Measurements from ENCODE around the gene LRRC37B.

The LRRC37B gene

GRCh38 chr17:32015245-32016013 is 8.2 kb downstream of the LRRC37B start (continued):
- peak; percentile 71 for TF ChIP-seq PATZ1 (tag by site-specific recombination; IDR thresholded peaks at IDR 0.05)
- TF ChIP-seq ZBTB44 (tag by site-specific recombination; IDR thresholded peaks at IDR 0.05) = no peak; the same call in 1 of the 2 replicates
- 0 out of 2 replicates have a peak, but pooled peaks have one; percentile 50 for TF ChIP-seq ZNF341 (tag by site-specific recombination; IDR thresholded peaks at IDR 0.05; ENCODE audit: low read depth)
- TF ChIP-seq SP7 (tag by site-specific recombination; IDR thresholded peaks at IDR 0.05) = peak; percentile 89
- no peak for TF ChIP-seq YY2 (tag by site-specific recombination; IDR thresholded peaks at IDR 0.05)
- TF ChIP-seq ZNF274 (IDR thresholded peaks at IDR 0.05; ENCODE audit: low read length) = no peak
- TF ChIP-seq ZNF274 (tag by site-specific recombination; IDR thresholded peaks at IDR 0.05; ENCODE audit: borderline replicate concordance) = no peak
- no peak for TF ChIP-seq REPIN1 (tag by site-specific recombination; IDR thresholded peaks at IDR 0.05; ENCODE audit: low read depth)
- TF ChIP-seq ZNF214 (tag by site-specific recombination; IDR thresholded peaks at IDR 0.05; ENCODE audit: borderline replicate concordance) = no peak
- peak; percentile 55 for TF ChIP-seq PRDM10 (tag by site-specific recombination; IDR thresholded peaks at IDR 0.05)
- no peak for TF ChIP-seq ZNF521 (tag by site-specific recombination; IDR thresholded peaks at IDR 0.05)
- no peak for TF ChIP-seq ZNF433 (tag by site-specific recombination; IDR thresholded peaks at IDR 0.05; ENCODE audit: low read depth)
- TF ChIP-seq ZNF350 (tag by site-specific recombination; IDR thresholded peaks at IDR 0.05) = no peak
- TF ChIP-seq KLF7 (tag by site-specific recombination; IDR thresholded peaks at IDR 0.05; ENCODE audit: borderline replicate concordance) = no peak
- TF ChIP-seq ZNF513 (tag by site-specific recombination; IDR thresholded peaks at IDR 0.05) = no peak
- no peak for TF ChIP-seq ZBTB11 (tag by site-specific recombination; conservative IDR thresholded peaks at IDR 0.05; ENCODE audit: low read depth)
- TF ChIP-seq ZNF843 (tag by site-specific recombination; IDR thresholded peaks at IDR 0.05) = peak; percentile 89
- no peak for TF ChIP-seq ZNF514 (tag by site-specific recombination; IDR thresholded peaks at IDR 0.05)
- no peak for TF ChIP-seq ZNF221 (tag by site-specific recombination; IDR thresholded peaks at IDR 0.05; ENCODE audit: borderline replicate concordance)
- no peak for TF ChIP-seq BCL6B (tag by site-specific recombination; IDR thresholded peaks at IDR 0.05)
- TF ChIP-seq ZNF610 (tag by site-specific recombination; IDR thresholded peaks at IDR 0.05; ENCODE audit: borderline replicate concordance) = no peak
- no peak; the same call in 1 of the 2 replicates for TF ChIP-seq HIC1 (tag by site-specific recombination; IDR thresholded peaks at IDR 0.05)
